Uterus (tissue), 2 donors: ENCODE data around the gene GRIP1.

Source experiments
- CTCF ChIP-seq, 4 experiments: fragments of 200-600 bp in 2 of 4; fragments of 450-650 bp in 2 of 4; sonication (generic) in 2 of 4; IDR thresholded peaks; one replicate each; pipeline ENCODE4 v1.5.1; 2016 to 2019; ENCODE audit warnings: antibody characterized with exemption in 4 of 4, mild to moderate bottlenecking in 2 of 4, moderate library complexity in 1 of 4
- POLR2A ChIP-seq, 2 donors: fragments of 450-650 bp; IDR thresholded peaks; one replicate each; pipeline ENCODE4 v1.6.1; 2016; ENCODE audit warnings: antibody characterized with exemption in 2 of 2, mild to moderate bottlenecking in 1 of 2, moderate library complexity in 1 of 2

GRCh38 chr12:66598079-66598478, 80.8 kb downstream of the GRIP1 start:
- no peak for TF ChIP-seq CTCF (IDR thresholded peaks at IDR 0.05)
- TF ChIP-seq POLR2A (IDR thresholded peaks at IDR 0.05), result no peak
